CD14-positive monocyte (primary cell): ENCODE results near the gene SLC47A1. TPM values are rescaled to one million over a fixed set of nuclear protein-coding genes. Genes with fewer than 3 reads are reported as not detected.

Experiments used
- DNase-seq, 3 donors: peaks; one replicate each; pipeline ENCODE4 v3.0.0-alpha.2; 2011 to 2022
- H2AFZ ChIP-seq: 2 replicates; pipeline ENCODE4 v1.6.0; 2012; ENCODE audit warnings: mild to moderate bottlenecking, low read depth, low read length, inconsistent platforms; ENCODE audit not compliant: insufficient read depth, poor library complexity, severe bottlenecking
- H3K27ac ChIP-seq, 2 donors: 1 replicate in 1 of 2; 2 replicates in 1 of 2; pipeline ENCODE4 v1.5.1; 2012 to 2013; ENCODE audit warnings: low read length in 2 of 2, control low read depth in 1 of 2, inconsistent platforms in 1 of 2, low read depth in 1 of 2, mild to moderate bottlenecking in 1 of 2
- H3K27me3 ChIP-seq, 2 donors: one replicate each; pipeline versions ENCODE4 v1.6.0 to v1.6.1; 2011 to 2013; ENCODE audit warnings: low read length in 2 of 2; ENCODE audit not compliant: control insufficient read depth in 2 of 2, insufficient read depth in 2 of 2
- H3K36me3 ChIP-seq, 2 donors: replicated peaks in 1 of 2; 1 replicate in 1 of 2; 2 replicates in 1 of 2; pipeline versions ENCODE4 v1.5.1 to v1.6.1; 2012 to 2013; ENCODE audit warnings: low read length in 2 of 2, control low read depth in 1 of 2, inconsistent platforms in 1 of 2, mild to moderate bottlenecking in 1 of 2; ENCODE audit not compliant: insufficient read depth in 2 of 2, control insufficient read depth in 1 of 2
- H3K4me1 ChIP-seq, 2 donors: 1 replicate in 1 of 2; 2 replicates in 1 of 2; pipeline versions ENCODE4 v1.5.1 to v1.6.1; 2012 to 2013; ENCODE audit warnings: low read length in 2 of 2, control low read depth in 1 of 2, inconsistent platforms in 1 of 2, mild to moderate bottlenecking in 1 of 2, moderate library complexity in 1 of 2; ENCODE audit not compliant: insufficient read depth in 2 of 2, control insufficient read depth in 1 of 2
- H3K4me2 ChIP-seq: replicated peaks from 2 replicates; pipeline ENCODE3; 2012; ENCODE audit warnings: low read length, moderate library complexity, mild to moderate bottlenecking; ENCODE audit not compliant: poor library complexity, severe bottlenecking; ENCODE audit errors: extremely low read depth
- H3K4me3 ChIP-seq, 3 experiments: fragments of 200-600 bp in 1 of 3; sonication (generic) in 1 of 3; replicated peaks in 1 of 3; 1 replicate in 2 of 3; 2 replicates in 1 of 3; pipeline ENCODE4 v1.5.1; 2011 to 2013; ENCODE audit warnings: low read length in 3 of 3, mild to moderate bottlenecking in 3 of 3, control low read depth in 2 of 3, low read depth in 2 of 3, inconsistent platforms in 1 of 3, moderate library complexity in 1 of 3
- H3K79me2 ChIP-seq: 2 replicates; pipeline ENCODE4 v1.6.0; 2012; ENCODE audit warnings: mild to moderate bottlenecking, control low read depth, inconsistent platforms, low read length, moderate library complexity; ENCODE audit not compliant: insufficient read depth
- H3K9ac ChIP-seq: 2 replicates; pipeline ENCODE4 v1.6.0; 2017; ENCODE audit warnings: low read length, mild to moderate bottlenecking; ENCODE audit not compliant: insufficient read depth, poor library complexity, severe bottlenecking
- H3K9me3 ChIP-seq, 2 donors: replicated peaks in 1 of 2; 1 replicate in 1 of 2; 2 replicates in 1 of 2; pipeline versions ENCODE4 v1.5.1 to v1.6.1; 2012 to 2013; ENCODE audit warnings: low read length in 2 of 2, control low read depth in 1 of 2; ENCODE audit not compliant: control insufficient read depth in 1 of 2, insufficient read depth in 1 of 2
- H4K20me1 ChIP-seq: 2 replicates; pipeline ENCODE4 v1.6.0; 2012; ENCODE audit warnings: mild to moderate bottlenecking, low read length, control low read depth, moderate library complexity; ENCODE audit not compliant: insufficient read depth
- H3K27ac Mint-ChIP-seq, 7 donors: one replicate each; pipeline ENCODE4 v1.8.0; 2020; ENCODE audit warnings: mild to moderate bottlenecking in 7 of 7, mixed read lengths in 7 of 7, moderate library complexity in 6 of 7, inconsistent platforms in 2 of 7
- H3K27me3 Mint-ChIP-seq, 3 donors: one replicate each; pipeline ENCODE4 v1.8.0; 2021 to 2022; ENCODE audit warnings: low read depth in 3 of 3, mild to moderate bottlenecking in 3 of 3, mixed read lengths in 3 of 3, moderate library complexity in 3 of 3, inconsistent platforms in 1 of 3
- H3K36me3 Mint-ChIP-seq, 2 donors: one replicate each; pipeline ENCODE4 v1.8.0; 2020; ENCODE audit warnings: mixed read lengths in 2 of 2, inconsistent platforms in 1 of 2, mild to moderate bottlenecking in 1 of 2
- H3K4me1 Mint-ChIP-seq: one replicate; pipeline ENCODE4 v1.8.0; 2020; ENCODE audit warnings: mild to moderate bottlenecking, mixed read lengths
- H3K4me3 Mint-ChIP-seq, 2 donors: one replicate each; pipeline ENCODE4 v1.8.0; 2020; ENCODE audit warnings: mild to moderate bottlenecking in 2 of 2, mixed read lengths in 2 of 2, moderate library complexity in 1 of 2
- H3K9me3 Mint-ChIP-seq, 7 donors: one replicate each; pipeline ENCODE4 v1.8.0; 2020 to 2022; ENCODE audit warnings: mixed read lengths in 7 of 7, mild to moderate bottlenecking in 6 of 7, moderate library complexity in 6 of 7, inconsistent platforms in 2 of 7
- CTCF ChIP-seq: fragments of 200-600 bp; IDR thresholded peaks from one replicate; pipeline ENCODE4 v1.8.0; 2022; ENCODE audit warnings: antibody characterized with exemption, mild to moderate bottlenecking
- WGBS: methylation state at CpG from one replicate; pipeline ENCODE4 v1.1.5; 2013; ENCODE audit warnings: missing lambda C conversion rate; ENCODE audit not compliant: insufficient coverage; 5-methylcytosine and 5-hydroxymethylcytosine counted together
- intact Hi-C, 2 donors: fragments of 100-400 bp; cut with micrococcal nuclease; formaldehyde crosslinking; loops; one replicate each; pipeline versions ENCODE4 v1.15.0 to v1.15.1; 2023
- polyA plus RNA-seq, 3 donors: library from polyadenylated mRNA; depleted of rRNA in 1 of 3; unstranded in 2 of 3; stranded (reverse) in 1 of 3; fragments of 300-500 nt in 2 of 3; fragments of >200 nt in 1 of 3; fragmentation: Illumina TruSeq in 2 of 3; gene quantifications; 1 replicate in 2 of 3; 2 replicates in 1 of 3; pipeline ENCODE4 v1.2.3, GENCODE V29; 2012 to 2021

SLC47A1 gene
- polyA plus RNA-seq, 3 donors: 0.44 to 2.0 (median 0.49) TPM

- no peak for DNase-seq
- H3K27ac Mint-ChIP-seq: peak overlapping the region in 1 of 7 donors; percentile 36
- H3K36me3 Mint-ChIP-seq: peaks cover 3 to 12% of the 10 kb centered on the region in 2 donors
- WGBS: 53% methylated on average over 10 of the region's 19 CpGs
- intact Hi-C loops: no loop called here
- TF ChIP-seq CTCF: no peak
- H3K9me3 Mint-ChIP-seq: peaks cover 0 to 11% (median 4%) of the 10 kb centered on the region in 7 donors
- H3K27me3 Mint-ChIP-seq: peaks cover 29 to 42% (median 32%) of the 10 kb centered on the region in 3 donors
- Histone ChIP-seq H3K36me3 (no peaks in the 10 kb centered on the region), H3K27me3 (peaks cover 5 to 25% of the 10 kb centered on the region in 2 donors), H3K4me2 (peak overlapping the region; percentile 92), H3K4me1 (peaks cover 35 to 52% of the 10 kb centered on the region in 2 donors), H3K79me2 (no peaks in the 10 kb centered on the region), H3K4me3 (peak overlapping the region; percentile 23 to 77 (median 43)), H2AFZ (peak overlapping the region; percentile 87), H4K20me1 (no peaks in the 10 kb centered on the region), H3K9ac (peak overlapping the region; percentile 57), H3K27ac (no peak overlapping the region), H3K9me3 (no peaks in the 10 kb centered on the region)
- peak overlapping the region; percentile 75 to 89 for H3K4me3 Mint-ChIP-seq
- peaks cover 46% of the 10 kb centered on the region for H3K4me1 Mint-ChIP-seq
These were observed 1.0 kb downstream of the SLC47A1 start for GRCh38 chr17:19534562-19535149.

- peaks cover 0 to 11% (median 4%) of the 10 kb centered on the region in 7 donors for H3K9me3 Mint-ChIP-seq
- Histone ChIP-seq H3K9ac (no peak overlapping the region), H3K4me1 (peaks cover 26 to 41% of the 10 kb centered on the region in 2 donors), H3K9me3 (no peaks in the 10 kb centered on the region), H3K36me3 (no peaks in the 10 kb centered on the region), H2AFZ (no peak overlapping the region), H3K27me3 (peaks cover 5 to 25% of the 10 kb centered on the region in 2 donors), H3K4me2 (no peak overlapping the region), H3K27ac (no peak overlapping the region), H3K79me2 (no peaks in the 10 kb centered on the region), H4K20me1 (no peaks in the 10 kb centered on the region), H3K4me3 (no peak overlapping the region)
- H3K27me3 Mint-ChIP-seq: peaks cover 29 to 36% (median 34%) of the 10 kb centered on the region in 3 donors
- H3K27ac Mint-ChIP-seq: peak overlapping the region in 1 of 7 donors; percentile 30
- no peak overlapping the region for H3K4me3 Mint-ChIP-seq
- intact Hi-C loops: no loop called here
- H3K36me3 Mint-ChIP-seq: peaks cover 5 to 12% of the 10 kb centered on the region in 2 donors
- no peak for TF ChIP-seq CTCF
- 100% methylated on average over 5 of the region's 6 CpGs for WGBS
- peaks cover 42% of the 10 kb centered on the region for H3K4me1 Mint-ChIP-seq
- DNase-seq: no peak
These were observed 3.5 kb downstream of the SLC47A1 start for GRCh38 chr17:19537111-19537510.
